K562 (cell line): ENCODE data around the gene ELF1. TPM values are rescaled to one million over a fixed set of nuclear protein-coding genes. Genes with fewer than 3 reads are reported as not detected.

ENCODE experiments used
- ATAC-seq: fragments of 200-7000 bp; cut with Tn5 transposase; 3 replicates; pipeline ENCODE4 v1.9.1; 2020; ENCODE audit warnings: moderate library complexity
- BruUV-seq: library from RNA; stranded (reverse); fragments of 400-500 nt; replicated peaks from 2 replicates; lab custom pipeline; 2021; lab: Mats Ljungman, UMichigan
- CTCF ChIA-PET: fragments of 300-600 bp; formaldehyde crosslinking; extraction: SDS; loops from one replicate; lab custom pipeline; 2021; ENCODE audit warnings: low intra/inter-chr PET ratio; lab: Yijun Ruan, JAX
- POLR2A ChIA-PET: fragments of 300-600, 350-650 bp; sonication (Branson Sonifier 250); formaldehyde crosslinking; extraction: SDS; loops from one replicate; lab custom pipeline; 2021; ENCODE audit warnings: antibody characterized with exemption, inconsistent platforms; lab: Yijun Ruan, JAX
- DNase-seq, 4 experiments: peaks; one replicate each; pipeline versions ENCODE4 v3.0.0 to v3.0.0-alpha.2; 2011 to 2018; ENCODE audit warnings: low spot score in 3 of 4, mixed read lengths in 3 of 4; ENCODE audit errors: extremely low read depth in 1 of 4
- FAIRE-seq: peaks from 2 replicates; lab custom pipeline; 2011; peaks lifted over from hg19 to GRCh38; lab: Jason Lieb, UNC
- H2AFZ ChIP-seq: 2 replicates; pipeline ENCODE4 v1.6.0; 2011; ENCODE audit warnings: low read depth, low read length, control low read depth, inconsistent platforms
- H3K27ac ChIP-seq: fragments of 200-600 bp; 3 replicates; pipeline ENCODE4 v1.8.0; 2011; ENCODE audit warnings: low read depth, mild to moderate bottlenecking, control low read depth, inconsistent platforms, low read length, moderate library complexity, mixed read lengths; ENCODE audit errors: extremely low read depth
- H3K27me3 ChIP-seq, 2 experiments: fragments of 300-600 bp in 1 of 2; 2 replicates in 1 of 2; 3 replicates in 1 of 2; pipeline versions ENCODE4 v1.6.0 to v1.8.0; 2011; ENCODE audit warnings: inconsistent platforms in 2 of 2, low read length in 2 of 2, mild to moderate bottlenecking in 1 of 2, mixed read lengths in 1 of 2, moderate library complexity in 1 of 2; ENCODE audit not compliant: control insufficient read depth in 2 of 2, insufficient read depth in 2 of 2
- H3K36me3 ChIP-seq: fragments of 300-600 bp; 3 replicates; pipeline ENCODE4 v1.8.0; 2011; ENCODE audit warnings: mild to moderate bottlenecking, low read length, inconsistent platforms; ENCODE audit not compliant: control insufficient read depth, insufficient read depth
- H3K4me1 ChIP-seq, 2 experiments: fragments of 200-600 bp in 1 of 2; replicated peaks in 1 of 2; 2 replicates in 1 of 2; 3 replicates in 1 of 2; pipeline versions ENCODE4 v1.5.1 to v1.8.0; 2011; ENCODE audit warnings: inconsistent platforms in 2 of 2, low read length in 2 of 2, mild to moderate bottlenecking in 1 of 2, mixed read lengths in 1 of 2, moderate library complexity in 1 of 2; ENCODE audit not compliant: control insufficient read depth in 2 of 2, insufficient read depth in 2 of 2
- H3K4me2 ChIP-seq: 2 replicates; pipeline ENCODE4 v1.6.1; 2011; ENCODE audit warnings: low read length, control low read depth, inconsistent platforms, mixed read lengths; ENCODE audit not compliant: insufficient read depth
- H3K4me3 ChIP-seq: fragments of 200-600 bp; sonication (generic), shearing (Covaris generic); 2 replicates; pipeline ENCODE4 v1.5.1; 2016; ENCODE audit warnings: control low read depth, inconsistent platforms
- H3K79me2 ChIP-seq: fragments of 200-600 bp; 3 replicates; pipeline ENCODE4 v1.8.0; 2011; ENCODE audit warnings: low read length, inconsistent platforms; ENCODE audit not compliant: control insufficient read depth, insufficient read depth
- H3K9ac ChIP-seq, 2 experiments: 2 replicates each; pipeline versions ENCODE4 v1.6.0 to v1.6.1; 2011; ENCODE audit warnings: low read depth in 2 of 2, low read length in 2 of 2, control low read depth in 1 of 2, inconsistent platforms in 1 of 2, mild to moderate bottlenecking in 1 of 2, mixed read lengths in 1 of 2; ENCODE audit not compliant: insufficient read depth in 1 of 2
- H3K9me1 ChIP-seq: one replicate; pipeline ENCODE4 v1.6.0; 2011; ENCODE audit warnings: inconsistent platforms, mild to moderate bottlenecking, low read length, moderate library complexity; ENCODE audit not compliant: control insufficient read depth, insufficient read depth
- H3K9me3 ChIP-seq: replicated peaks from 2 replicates; pipeline ENCODE4 v1.5.1; 2011; ENCODE audit warnings: low read depth, low read length, inconsistent platforms; ENCODE audit not compliant: control insufficient read depth, insufficient read depth
- H4K20me1 ChIP-seq: replicated peaks from 2 replicates; pipeline ENCODE4 v1.6.1; 2011; ENCODE audit warnings: low read length, inconsistent platforms, mixed read lengths; ENCODE audit not compliant: control insufficient read depth, insufficient read depth
- CEBPG ChIP-seq, 3 experiments: fragments of 200-800 bp in 1 of 3; sonication (Bioruptor generic) in 1 of 3; sonication (generic) in 1 of 3; formaldehyde crosslinking in 1 of 3; IDR thresholded peaks in 2 of 3; conservative IDR thresholded peaks in 1 of 3; 2 replicates each; pipeline versions ENCODE4 v1.6.1 to v1.8.0; 2016 to 2022; ENCODE audit warnings: missing compliant biosample characterization in 2 of 3, missing genetic modification characterization in 2 of 3, mild to moderate bottlenecking in 1 of 3, missing genetic modification reagents in 1 of 3
- FOXK1 ChIP-seq: sonication (generic); formaldehyde crosslinking; IDR thresholded peaks from 2 replicates; pipeline ENCODE4 v1.8.0; 2022; ENCODE audit warnings: missing genetic modification reagents, mild to moderate bottlenecking, borderline replicate concordance
- IFI16 ChIP-seq: fragments of 250-450 bp; sonication (Bioruptor Pico); IDR thresholded peaks from 2 replicates; pipeline ENCODE4 v2.1.2; 2022; ENCODE audit warnings: mild to moderate bottlenecking, inconsistent platforms
- MAX ChIP-seq: sonication (generic); formaldehyde crosslinking; IDR thresholded peaks from 2 replicates; pipeline ENCODE4 v1.9.0; 2022; ENCODE audit warnings: mild to moderate bottlenecking, missing genetic modification reagents
- MCM2 ChIP-seq: fragments of 450-650 bp; IDR thresholded peaks from 2 replicates; pipeline ENCODE4 v1.6.1; 2017; ENCODE audit warnings: low read depth, mild to moderate bottlenecking
- MITF ChIP-seq: IDR thresholded peaks from 2 replicates; pipeline ENCODE4 v1.6.1; 2014; ENCODE audit warnings: antibody characterized with exemption
- PHB ChIP-seq: fragments of 250-450 bp; sonication (Bioruptor Pico); IDR thresholded peaks from 2 replicates; pipeline ENCODE4 v1.5.0; 2021
- RBM34 ChIP-seq: fragments of 200-400 bp; formaldehyde crosslinking; IDR thresholded peaks from 2 replicates; pipeline ENCODE4 v1.6.1; 2018; ENCODE audit warnings: low read length, borderline replicate concordance; ENCODE audit not compliant: insufficient read depth
- RUNX1 ChIP-seq: sonication (generic); IDR thresholded peaks from 2 replicates; pipeline ENCODE4 v1.6.1; 2016; ENCODE audit warnings: antibody characterized with exemption, low read depth
- SAP30 ChIP-seq: fragments of 200-600 bp; sonication (generic); IDR thresholded peaks from 2 replicates; pipeline ENCODE4 v1.6.1; 2012; ENCODE audit warnings: borderline replicate concordance, low read depth, mild to moderate bottlenecking, moderate library complexity, low read length, control low read depth, inconsistent platforms; ENCODE audit not compliant: insufficient read depth, poor library complexity, severe bottlenecking
- SIRT6 ChIP-seq: IDR thresholded peaks from one replicate; pipeline ENCODE4 v1.6.1; 2012; ENCODE audit warnings: low read depth, mild to moderate bottlenecking, control low read depth, inconsistent platforms, low read length, moderate library complexity
- SLC30A9 ChIP-seq: fragments of 250-450 bp; sonication (Bioruptor Pico); IDR thresholded peaks from 2 replicates; pipeline ENCODE4 v1.8.0; 2022; ENCODE audit warnings: mild to moderate bottlenecking, moderate library complexity
- ZBTB11 ChIP-seq, 3 experiments: fragments of 200-800 bp in 1 of 3; fragments of 250-450 bp in 1 of 3; fragments of 450-650 bp in 1 of 3; sonication (Bioruptor Pico) in 1 of 3; sonication (Bioruptor generic) in 1 of 3; formaldehyde crosslinking in 1 of 3; IDR thresholded peaks; 2 replicates each; pipeline versions ENCODE4 v1.6.1 to v1.8.0; 2016 to 2022; ENCODE audit warnings: mild to moderate bottlenecking in 2 of 3, missing genetic modification characterization in 2 of 3, missing compliant biosample characterization in 1 of 3, moderate library complexity in 1 of 3
- ZNF134 ChIP-seq: fragments of 250-450 bp; sonication (Bioruptor Pico); conservative IDR thresholded peaks from 2 replicates; pipeline ENCODE4 v1.4.0; 2020
- ZNF507 ChIP-seq: conservative IDR thresholded peaks from 2 replicates; pipeline ENCODE4 v1.6.1; 2017; ENCODE audit warnings: missing genetic modification characterization, missing compliant biosample characterization
- ZNF668 ChIP-seq: fragments of 250-450 bp; sonication (Bioruptor Pico); IDR thresholded peaks from 2 replicates; pipeline ENCODE4 v1.8.0; 2022; ENCODE audit warnings: mild to moderate bottlenecking, inconsistent platforms
- ZNF79 ChIP-seq: fragments of 250-450 bp; sonication (Bioruptor Pico); IDR thresholded peaks from 2 replicates; pipeline ENCODE4 v1.4.0; 2020; ENCODE audit warnings: low read depth, mild to moderate bottlenecking, moderate library complexity
- ZZZ3 ChIP-seq: fragments of 450-650 bp; IDR thresholded peaks from 2 replicates; pipeline ENCODE4 v1.6.1; 2016; ENCODE audit warnings: antibody characterized with exemption, mild to moderate bottlenecking, moderate library complexity
- in situ Hi-C: fragments of 300-500 bp; cut with MboI; formaldehyde crosslinking; loops from 4 replicates; pipeline ENCODE4 v1.15.0; 2018; ENCODE audit warnings: inconsistent platforms, mixed read lengths
- intact Hi-C: fragments of 100-400 bp; cut with micrococcal nuclease; formaldehyde crosslinking; loops from 2 replicates; pipeline ENCODE4 v1.14.2; 2022
- polyA plus RNA-seq, 8 experiments: library from polyadenylated mRNA; depleted of rRNA in 4 of 8; stranded (reverse) in 5 of 8; unstranded in 3 of 8; fragments of >200 nt; fragmentation: Nextera tagmentation in 2 of 8; fragmentation: Illumina TruSeq in 1 of 8; extraction: Ambion mirVana in 2 of 8; extraction: Trizol in 1 of 8; gene quantifications; 2 replicates each; pipeline versions ENCODE4 v1.2.1 to v1.2.3, GENCODE V29; 2011 to 2014; ENCODE audit warnings: inconsistent platforms in 1 of 8, missing spikeins in 1 of 8
- total RNA-seq, 7 experiments: library from RNA; depleted of rRNA in 6 of 7; stranded (reverse); fragments of >200 nt in 6 of 7; fragmentation: Illumina TruSeq in 2 of 7; extraction: Trizol in 2 of 7; gene quantifications; 2 replicates each; pipeline versions ENCODE4 v1.2.1 to v1.2.3, GENCODE V29; 2011 to 2021; ENCODE audit warnings: low replicate concordance in 1 of 7

The ELF1 gene
- total and polyA plus RNA-seq, 9 of the 15 experiments (the other 6 are each of a cell fraction or from before 2014, with no cell fraction given), result 24.7 to 54.4 (median 33.4) TPM

- H3K9ac ChIP-seq, result 0 out of 4 replicates have a peak overlapping the region, but pooled peaks of 1 of the 2 experiments have one; percentile 12
- ChIA-PET POLR2A (no interaction called here), CTCF (interaction anchor here (0.5 kb wide), 1 partner anchor 172 kb away, joined by 3 read pairs; no protein-coding TSS in a partner anchor)
- no peaks in the 10 kb centered on the region for H3K9me1 ChIP-seq
- no peaks in the 10 kb centered on the region for H3K27me3 ChIP-seq
- no peak overlapping the region; the same call in 2 of the 3 replicates for H3K27ac ChIP-seq
- intact Hi-C loops, result loop anchor here (2.0 kb wide), 1 partner anchor 77 kb away; no protein-coding TSS in a partner anchor
- no peak overlapping the region for H2AFZ ChIP-seq
- no peak overlapping the region for H3K4me3 ChIP-seq
- peaks cover 0 to 26% of the 10 kb centered on the region in 2 experiments; a peak in 3 of 5 replicates for H3K4me1 ChIP-seq
- no peak overlapping the region for H3K4me2 ChIP-seq
- H4K20me1 ChIP-seq, result 0 out of 2 replicates have a peak, but pooled peaks cover 7% of the 10 kb centered on the region
- H3K36me3 ChIP-seq, result peaks cover 26% of the 10 kb centered on the region
- no peak for ATAC-seq
- peaks cover 100% of the 10 kb centered on the region for H3K79me2 ChIP-seq
- no TSS peak for BruUV-seq
- FAIRE-seq, result no peak
- H3K9me3 ChIP-seq, result no peaks in the 10 kb centered on the region
- in situ Hi-C loops, result no loop called here
- no peak for DNase-seq
- TF ChIP-seq FOXK1 (CRISPR knock-in tag) (no peak), ZNF668 (CRISPR knock-in tag) (no peak), ZNF134 (no peak), RUNX1 (no peak), MITF (no peak), PHB (CRISPR knock-in tag) (no peak), IFI16 (CRISPR knock-in tag) (no peak), SAP30 (no peak), ZNF79 (CRISPR knock-in tag) (no peak), MAX (CRISPR knock-in tag) (no peak), RBM34 (no peak), CEBPG (CRISPR knock-in tag; IDR thresholded peaks at IDR 0.05) (no peak), CEBPG (tag; conservative IDR thresholded peaks at IDR 0.05 in 1 of 2, IDR thresholded peaks at IDR 0.05 in 1 of 2) (no peak), SLC30A9 (CRISPR knock-in tag) (no peak), SIRT6 (no peak), ZBTB11 (CRISPR knock-in tag; IDR thresholded peaks at IDR 0.05) (no peak), ZNF507 (tag) (no peak), ZZZ3 (no peak), MCM2 (no peak)
These were observed 43.7 kb downstream of the ELF1 start for GRCh38 chr13:40975441-40975840.
